Measurements from ENCODE around the gene GNL1.
"Not testable (repeated sequence)": the region's sequence is repeated elsewhere in the genome, so short reads cannot be mapped to it uniquely, and the experiment has no call there.

Gene GNL1

GRCh38 chr6:30495060-30495459 lies 61.2 kb downstream of the GNL1 start:
- not testable (repeated sequence) for DNase-seq

GRCh38 chr6:30494291-30494861 lies 61.9 kb downstream of the GNL1 start:
- DNase-seq, result no peak

GRCh38 chr6:30493643-30494250 lies 62.5 kb downstream of the GNL1 start:
- DNase-seq, result no peak

GRCh38 chr6:30491991-30492952 lies 64.0 kb downstream of the GNL1 start:
- DNase-seq, result no peak

Measured in activated gamma-delta T cell treated with Interleukin-2 at 50 U/mL for 16 hours (primary cell).